Right lobe of liver (tissue), 4 donors: ENCODE measurements around the gene RCAN2.

Source experiments
- CTCF ChIP-seq, 4 donors: fragments of 200-600 bp in 3 of 4; fragments of 450-650 bp in 1 of 4; IDR thresholded peaks; one replicate each; pipeline versions ENCODE4 v1.5.1 to v1.8.0; 2016 to 2022; ENCODE audit warnings: antibody characterized with exemption in 4 of 4, mild to moderate bottlenecking in 2 of 4
- POLR2A ChIP-seq: fragments of 450-650 bp; IDR thresholded peaks from one replicate; pipeline ENCODE4 v1.6.1; 2017; ENCODE audit warnings: antibody characterized with exemption, mild to moderate bottlenecking
- donor health status: DM: no; HTN: no; CAD: no.
- donor health status: DM: no; HTN: no; CAD: no.
- donor health status: DM: no; HTN: yes; CAD: no.

GRCh38 chr6:46378161-46378881, 112.9 kb downstream of the RCAN2 start:
- TF ChIP-seq CTCF (IDR thresholded peaks at IDR 0.05), result no peak
- no peak for TF ChIP-seq POLR2A
